Measurements from ENCODE around the gene MALRD1. TPM values are rescaled to one million over a fixed set of nuclear protein-coding genes. Genes with fewer than 3 reads are reported as not detected.

Gene MALRD1
- total RNA-seq, 2 donors from 2014 or later, result 0.26 to 1.3 TPM

GRCh38 chr10:19017116-19017890 lies 31.3 kb upstream of the MALRD1 start:
- Histone ChIP-seq H3K4me3 (no peak overlapping the region), H3K27me3 (no peaks in the 10 kb centered on the region), H3K4me1 (no peaks in the 10 kb centered on the region), H3K9me3 (no peaks in the 10 kb centered on the region), H3K36me3 (replicated peaks in 1 of 2; ENCODE audit: insufficient read depth in 1 of 2, low read depth in 2 of 2) (no peaks in the 10 kb centered on the region), H3K27ac (no peak overlapping the region)
- DNase-seq, result no peak
- no peak for ATAC-seq
- TF ChIP-seq POLR2A (IDR thresholded peaks at IDR 0.05) (no peak), CTCF (IDR thresholded peaks at IDR 0.05) (no peak)
- intact Hi-C loops (cut with DNase I), result no loop called here
- WGBS, 2 donors, result 47 to 54% methylated on average over 7 of the region's 7 CpGs

- ATAC-seq (no peak), DNase-seq (no peak)
- Histone ChIP-seq H3K4me3 (no peak overlapping the region), H3K27me3 (no peaks in the 10 kb centered on the region), H3K36me3 (replicated peaks in 1 of 2; ENCODE audit: insufficient read depth in 1 of 2, low read depth in 2 of 2) (no peaks in the 10 kb centered on the region), H3K27ac (no peak overlapping the region), H3K4me1 (no peaks in the 10 kb centered on the region), H3K9me3 (no peaks in the 10 kb centered on the region)
- intact Hi-C loops (cut with DNase I), result no loop called here
- TF ChIP-seq CTCF (IDR thresholded peaks at IDR 0.05), result no peak
- no peak for TF ChIP-seq POLR2A (IDR thresholded peaks at IDR 0.05)
- WGBS, 2 donors, result 48 to 51% methylated on average over 2 of the region's 2 CpGs
Measured at GRCh38 chr10:19021162-19021561, 27.4 kb upstream of the MALRD1 start.

GRCh38 chr10:19024611-19025010 lies 24.0 kb upstream of the MALRD1 start:
- Histone ChIP-seq H3K27me3 (no peaks in the 10 kb centered on the region), H3K27ac (no peak overlapping the region), H3K4me1 (no peaks in the 10 kb centered on the region), H3K36me3 (replicated peaks in 1 of 2; ENCODE audit: insufficient read depth in 1 of 2, low read depth in 2 of 2) (no peaks in the 10 kb centered on the region), H3K9me3 (no peaks in the 10 kb centered on the region), H3K4me3 (no peak overlapping the region)
- intact Hi-C loops (cut with DNase I), result no loop called here
- ATAC-seq (no peak), DNase-seq (no peak)
- WGBS, 2 donors, result 33 to 50% methylated on average over 2 of the region's 2 CpGs
- no peak for TF ChIP-seq POLR2A (IDR thresholded peaks at IDR 0.05)
- no peak for TF ChIP-seq CTCF (IDR thresholded peaks at IDR 0.05)

- DNase-seq, result no peak
- H3K4me1 ChIP-seq, result no peaks in the 10 kb centered on the region
- TF ChIP-seq CTCF (IDR thresholded peaks at IDR 0.05) (no peak), POLR2A (IDR thresholded peaks at IDR 0.05) (no peak)
- no peak for ATAC-seq
- intact Hi-C loops (cut with DNase I), result no loop called here
- no peaks in the 10 kb centered on the region for H3K27me3 ChIP-seq
- 29 to 31% methylated on average over 2 of the region's 2 CpGs for WGBS, 2 donors
- H3K27ac ChIP-seq, result no peak overlapping the region
- H3K9me3 ChIP-seq, result no peaks in the 10 kb centered on the region
- no peaks in the 10 kb centered on the region for H3K36me3 ChIP-seq (replicated peaks in 1 of 2; ENCODE audit: insufficient read depth in 1 of 2, low read depth in 2 of 2)
- no peak overlapping the region for H3K4me3 ChIP-seq
Measured at GRCh38 chr10:19031763-19032162, 16.8 kb upstream of the MALRD1 start.

- Histone ChIP-seq H3K9me3 (no peaks in the 10 kb centered on the region), H3K4me1 (no peaks in the 10 kb centered on the region), H3K36me3 (replicated peaks in 1 of 2; ENCODE audit: insufficient read depth in 1 of 2, low read depth in 2 of 2) (no peaks in the 10 kb centered on the region), H3K27me3 (no peaks in the 10 kb centered on the region), H3K27ac (no peak overlapping the region), H3K4me3 (no peak overlapping the region)
- DNase-seq (no peak), ATAC-seq (no peak)
- intact Hi-C loops (cut with DNase I), result no loop called here
- WGBS, 2 donors, result 73 to 96% methylated on average over 1 of the region's 1 CpG
- TF ChIP-seq CTCF (IDR thresholded peaks at IDR 0.05) (no peak), POLR2A (IDR thresholded peaks at IDR 0.05) (no peak)
Measured at GRCh38 chr10:19033741-19034140, 14.9 kb upstream of the MALRD1 start.

Data from body of pancreas (tissue), 4 donors.